CD4-positive, alpha-beta T cell (primary cell): ENCODE measurements around the gene HTATIP2. TPM values are rescaled to one million over a fixed set of nuclear protein-coding genes. Genes with fewer than 3 reads are reported as not detected.

ENCODE experiments used
- ATAC-seq: fragments of 200-7000 bp; cut with Tn5 transposase; one replicate; pipeline ENCODE4 v1.10.0; 2022; ENCODE audit warnings: mild to moderate bottlenecking; ENCODE audit not compliant: poor library complexity
- CTCF ChIA-PET: fragments of 350-600 bp; sonication (Branson Sonifier 250); formaldehyde crosslinking; loops from one replicate; lab custom pipeline; 2021; ENCODE audit warnings: antibody characterized with exemption, inconsistent platforms; lab: Charles Lee
- POLR2A ChIA-PET: fragments of 350-600 bp; sonication (Branson Sonifier 250); formaldehyde crosslinking; loops from one replicate; lab custom pipeline; 2021; ENCODE audit warnings: antibody characterized with exemption, inconsistent platforms; lab: Charles Lee
- DNase-seq, 14 experiments: peaks; one replicate each; pipeline ENCODE4 v3.0.0-alpha.2; 2013 to 2020; ENCODE audit warnings: mixed read lengths in 2 of 14
- H3K27ac ChIP-seq, 2 donors: one replicate each; pipeline versions ENCODE4 v1.5.1 to v1.7.0; 2013; ENCODE audit warnings: low read length in 2 of 2, low read depth in 1 of 2, mild to moderate bottlenecking in 1 of 2
- H3K27me3 ChIP-seq, 2 experiments: 1 replicate in 1 of 2; 2 replicates in 1 of 2; pipeline versions ENCODE4 v1.6.1 to v1.7.0; 2013; ENCODE audit warnings: low read length in 2 of 2, control low read depth in 1 of 2, mild to moderate bottlenecking in 1 of 2, moderate library complexity in 1 of 2; ENCODE audit not compliant: insufficient read depth in 2 of 2, control insufficient read depth in 1 of 2
- H3K36me3 ChIP-seq: one replicate; pipeline ENCODE4 v1.6.1; 2013; ENCODE audit warnings: low read length, control low read depth; ENCODE audit not compliant: insufficient read depth
- H3K4me1 ChIP-seq: one replicate; pipeline ENCODE4 v1.6.1; 2013; ENCODE audit warnings: low read length, control low read depth; ENCODE audit not compliant: insufficient read depth
- H3K4me3 ChIP-seq: one replicate; pipeline ENCODE4 v1.5.1; 2013; ENCODE audit warnings: mild to moderate bottlenecking, low read length, moderate library complexity
- H3K9me3 ChIP-seq, 2 experiments: 1 replicate in 1 of 2; 2 replicates in 1 of 2; pipeline versions ENCODE4 v1.6.1 to v1.7.0; 2013; ENCODE audit warnings: low read length in 2 of 2, mild to moderate bottlenecking in 2 of 2, control low read depth in 1 of 2, moderate library complexity in 1 of 2; ENCODE audit not compliant: control insufficient read depth in 1 of 2, insufficient read depth in 1 of 2
- H3K27ac Mint-ChIP-seq: one replicate; pipeline ENCODE4 v1.8.0; 2020; ENCODE audit warnings: mixed read lengths
- H3K27me3 Mint-ChIP-seq: one replicate; pipeline ENCODE4 v1.8.0; 2021; ENCODE audit warnings: mixed read lengths
- H3K36me3 Mint-ChIP-seq: one replicate; pipeline ENCODE4 v1.8.0; 2021; ENCODE audit warnings: low read depth, mixed read lengths
- H3K4me1 Mint-ChIP-seq: one replicate; pipeline ENCODE4 v1.8.0; 2021; ENCODE audit warnings: low read depth, mixed read lengths
- H3K4me3 Mint-ChIP-seq: one replicate; pipeline ENCODE4 v1.8.0; 2020; ENCODE audit warnings: mild to moderate bottlenecking, mixed read lengths
- H3K9me3 Mint-ChIP-seq: one replicate; pipeline ENCODE4 v1.8.0; 2020; ENCODE audit warnings: mixed read lengths
- intact Hi-C, 2 experiments: fragments of 100-400 bp; cut with DNase I in 1 of 2; cut with micrococcal nuclease in 1 of 2; formaldehyde crosslinking; loops; one replicate each; pipeline versions ENCODE4 v1.15.1 to v1.9.0; 2023 to 2025; cut with DNase I, micrococcal nuclease
- total RNA-seq, 174 experiments: library from RNA in 2 of 174; stranded (reverse) in 2 of 174; gene quantifications; one replicate each; pipeline ENCODE4 v1.2.3 and lab custom pipeline; 2021 to 2026
- TF ChIP-seq, protein P1 (sequence below): fragments of 200-600 bp; IDR thresholded peaks from one replicate; pipeline ENCODE4 v1.8.0; 2022; ENCODE audit warnings: antibody characterized with exemption, mild to moderate bottlenecking

The HTATIP2 gene
- total RNA-seq, 2 experiments from 2014 or later = 8.1 to 9.8 TPM

DNA sequence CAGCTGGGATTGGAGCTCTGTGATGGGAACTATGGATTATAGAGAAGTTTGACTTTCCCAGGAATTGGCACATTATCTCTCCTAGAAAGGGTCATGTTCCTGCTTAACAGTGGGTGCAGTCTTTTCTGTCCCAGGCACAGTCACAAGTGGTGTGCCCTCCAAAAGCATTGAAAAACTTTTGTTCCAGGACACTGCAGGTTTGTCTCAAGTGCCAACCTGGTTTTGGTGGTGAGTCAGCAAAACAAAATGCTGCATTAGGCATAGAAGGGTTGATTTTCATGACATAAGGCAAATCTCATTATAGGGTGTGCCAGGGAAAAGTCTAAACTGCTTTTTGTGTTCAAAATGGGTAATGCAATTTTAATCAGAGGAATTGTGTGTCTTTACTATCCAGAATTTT, 4.9 kb downstream of the HTATIP2 start:
- peaks cover 40% of the 10 kb centered on the region for H3K36me3 Mint-ChIP-seq
- H3K4me3 ChIP-seq = no peak overlapping the region
- H3K27ac Mint-ChIP-seq = no peak overlapping the region
- no peaks in the 10 kb centered on the region for H3K9me3 ChIP-seq
- H3K27ac ChIP-seq = no peak overlapping the region
- H3K4me1 ChIP-seq = peaks cover 22% of the 10 kb centered on the region
- no peaks in the 10 kb centered on the region for H3K27me3 Mint-ChIP-seq
- no peaks in the 10 kb centered on the region for H3K9me3 Mint-ChIP-seq
- H3K4me1 Mint-ChIP-seq = peaks cover 42% of the 10 kb centered on the region
- intact Hi-C loops = no loop called here
- no peak overlapping the region for H3K4me3 Mint-ChIP-seq
- TF ChIP-seq, protein P1, sequence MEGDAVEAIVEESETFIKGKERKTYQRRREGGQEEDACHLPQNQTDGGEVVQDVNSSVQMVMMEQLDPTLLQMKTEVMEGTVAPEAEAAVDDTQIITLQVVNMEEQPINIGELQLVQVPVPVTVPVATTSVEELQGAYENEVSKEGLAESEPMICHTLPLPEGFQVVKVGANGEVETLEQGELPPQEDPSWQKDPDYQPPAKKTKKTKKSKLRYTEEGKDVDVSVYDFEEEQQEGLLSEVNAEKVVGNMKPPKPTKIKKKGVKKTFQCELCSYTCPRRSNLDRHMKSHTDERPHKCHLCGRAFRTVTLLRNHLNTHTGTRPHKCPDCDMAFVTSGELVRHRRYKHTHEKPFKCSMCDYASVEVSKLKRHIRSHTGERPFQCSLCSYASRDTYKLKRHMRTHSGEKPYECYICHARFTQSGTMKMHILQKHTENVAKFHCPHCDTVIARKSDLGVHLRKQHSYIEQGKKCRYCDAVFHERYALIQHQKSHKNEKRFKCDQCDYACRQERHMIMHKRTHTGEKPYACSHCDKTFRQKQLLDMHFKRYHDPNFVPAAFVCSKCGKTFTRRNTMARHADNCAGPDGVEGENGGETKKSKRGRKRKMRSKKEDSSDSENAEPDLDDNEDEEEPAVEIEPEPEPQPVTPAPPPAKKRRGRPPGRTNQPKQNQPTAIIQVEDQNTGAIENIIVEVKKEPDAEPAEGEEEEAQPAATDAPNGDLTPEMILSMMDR = no peak
- CTCF ChIA-PET = interaction anchor here (1.0 to 1.3 kb wide), 2 partner anchors 14 to 18 kb away, joined by 5 read pairs; no protein-coding TSS in a partner anchor
- no peak for ATAC-seq
- no peaks in the 10 kb centered on the region for H3K27me3 ChIP-seq
- DNase-seq = no peak
- POLR2A ChIA-PET = no interaction called here
- peaks cover 11% of the 10 kb centered on the region for H3K36me3 ChIP-seq

DNA sequence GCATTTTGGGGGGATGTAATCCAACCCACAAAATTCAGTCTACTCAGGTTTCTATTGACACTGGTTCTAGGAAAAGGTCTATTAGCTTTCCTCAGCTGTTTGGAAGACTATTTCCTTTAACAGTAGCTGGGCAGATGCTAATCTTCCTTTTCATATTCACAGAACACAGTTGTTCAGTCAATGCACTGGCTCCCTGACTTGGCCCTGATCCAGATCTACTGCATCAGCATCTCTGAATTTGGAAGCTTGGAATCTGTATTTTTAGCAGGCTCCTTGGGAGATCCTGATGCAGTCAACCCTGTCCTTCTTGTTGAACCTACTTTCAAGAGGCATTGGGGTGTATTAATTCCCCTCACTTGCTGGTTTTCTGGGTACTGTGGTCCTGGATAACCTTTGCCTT, 6.3 kb downstream of the HTATIP2 start:
- CTCF ChIA-PET = no interaction called here
- intact Hi-C loops = no loop called here
- peaks cover 50% of the 10 kb centered on the region for H3K36me3 Mint-ChIP-seq

DNA sequence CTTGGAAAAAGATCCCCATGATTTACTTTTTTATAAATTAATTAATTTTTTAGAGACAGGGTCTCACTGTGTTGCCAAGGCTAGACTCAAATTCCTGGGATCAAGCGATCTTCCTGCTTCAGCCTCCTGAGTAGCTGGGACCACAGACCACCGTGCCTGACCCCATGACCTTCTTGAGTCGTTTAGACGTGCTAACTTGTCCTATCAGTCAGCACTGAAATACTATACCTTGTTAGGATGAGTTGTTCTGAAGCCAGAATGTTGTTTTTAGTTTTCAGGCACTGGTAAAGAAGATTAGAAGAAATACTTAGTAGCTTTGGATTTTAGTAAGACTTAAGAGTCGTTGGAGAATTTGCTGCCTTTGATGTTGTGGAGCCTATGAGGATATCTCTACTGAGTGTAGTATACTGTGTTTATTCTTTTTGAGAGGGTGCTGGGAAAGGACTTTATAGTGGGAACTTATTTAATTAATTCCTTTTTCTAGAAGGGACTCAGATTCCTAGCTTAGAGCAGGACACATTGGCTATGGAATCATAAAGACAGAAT, 8.6 kb downstream of the HTATIP2 start:
- Histone ChIP-seq H3K36me3 (peaks cover 24% of the 10 kb centered on the region), H3K27me3 (no peaks in the 10 kb centered on the region), H3K4me1 (no peaks in the 10 kb centered on the region), H3K27ac (no peak overlapping the region), H3K9me3 (no peaks in the 10 kb centered on the region), H3K4me3 (no peak overlapping the region)
- Mint-ChIP-seq H3K4me3 (no peak overlapping the region), H3K27ac (no peak overlapping the region), H3K36me3 (peaks cover 61% of the 10 kb centered on the region), H3K4me1 (peaks cover 15% of the 10 kb centered on the region), H3K9me3 (no peaks in the 10 kb centered on the region), H3K27me3 (no peaks in the 10 kb centered on the region)
- CTCF ChIA-PET = interaction anchor here (1.2 to 1.5 kb wide), 2 partner anchors 14 to 18 kb away, joined by 3 to 5 read pairs; no protein-coding TSS in a partner anchor
- no peak for DNase-seq
- POLR2A ChIA-PET = interaction anchor here (1.2 kb wide), 1 partner anchor 8 kb away, joined by 6 read pairs; the partner anchor contains the start of gene HTATIP2
- TF ChIP-seq, protein P1 = no peak
- no peak for ATAC-seq
- intact Hi-C loops = no loop called here

More for the DNA sequence above, 6.3 kb downstream of the HTATIP2 start:
- peaks cover 11% of the 10 kb centered on the region for H3K36me3 ChIP-seq
- H3K4me3 ChIP-seq = no peak overlapping the region
- DNase-seq (no peak), ATAC-seq (no peak)
- H3K27me3 ChIP-seq = no peaks in the 10 kb centered on the region
- H3K4me3 Mint-ChIP-seq = no peak overlapping the region
- H3K9me3 Mint-ChIP-seq = no peaks in the 10 kb centered on the region
- H3K27ac Mint-ChIP-seq = no peak overlapping the region
- H3K4me1 Mint-ChIP-seq = peaks cover 34% of the 10 kb centered on the region
- TF ChIP-seq, protein P1 = no peak
- POLR2A ChIA-PET = interaction anchor here (0.6 to 1.1 kb wide), 2 partner anchors 12 to 15 kb away, joined by 3 to 4 read pairs; no protein-coding TSS in a partner anchor
- H3K27ac ChIP-seq = no peak overlapping the region
- no peaks in the 10 kb centered on the region for H3K9me3 ChIP-seq
- peaks cover 10% of the 10 kb centered on the region for H3K4me1 ChIP-seq
- H3K27me3 Mint-ChIP-seq = no peaks in the 10 kb centered on the region
